Brain pericyte (primary cell): Measurements from ENCODE around the gene AMMECR1.
"Not testable (repeated sequence)": the region's sequence is repeated elsewhere in the genome, so short reads cannot be mapped to it uniquely, and the experiment has no call there.

Experiments used
- DNase-seq: peaks from one replicate; pipeline ENCODE4 v3.0.0-alpha.2; 2012; ENCODE audit warnings: low read depth, low spot score

AMMECR1 gene

DNA sequence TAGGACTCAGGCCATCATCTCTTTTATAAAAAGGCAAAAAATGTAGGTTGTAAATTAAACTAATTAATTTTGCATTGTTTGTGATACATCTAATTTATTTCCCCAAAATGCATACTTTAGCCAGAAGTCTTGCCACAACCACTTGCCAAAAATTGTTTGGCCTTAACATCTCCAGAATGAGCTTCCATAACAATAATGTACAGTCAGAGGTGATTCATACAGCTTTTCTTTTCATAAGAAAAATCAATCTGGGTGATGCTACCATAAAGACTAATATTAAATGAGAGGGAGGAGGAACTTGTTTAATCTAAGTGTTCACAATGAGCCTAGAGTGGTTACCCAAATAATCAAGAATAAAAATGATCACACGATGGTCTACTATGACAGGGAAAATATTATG is 59.3 kb downstream of the AMMECR1 start:
- DNase-seq = no peak

DNA sequence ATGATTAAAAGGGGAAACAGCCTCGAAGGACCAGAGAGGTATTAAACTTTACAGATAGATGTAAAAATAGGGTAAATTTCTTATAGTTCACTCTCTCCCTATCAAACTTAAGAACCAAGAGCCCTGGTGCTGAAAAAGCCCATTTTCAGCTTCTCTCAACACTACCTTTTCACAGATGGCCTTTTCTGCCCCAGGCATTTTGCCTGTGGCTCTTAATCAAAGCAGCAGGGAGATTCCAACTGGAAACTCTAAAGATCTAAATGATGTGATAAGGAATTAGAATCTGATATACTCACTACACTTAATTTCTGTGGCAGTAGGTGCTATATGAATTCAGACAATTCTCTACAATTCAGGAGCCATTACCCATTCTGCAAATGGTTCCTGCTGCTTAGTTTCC is 60.0 kb downstream of the AMMECR1 start:
- DNase-seq = no peak

DNA sequence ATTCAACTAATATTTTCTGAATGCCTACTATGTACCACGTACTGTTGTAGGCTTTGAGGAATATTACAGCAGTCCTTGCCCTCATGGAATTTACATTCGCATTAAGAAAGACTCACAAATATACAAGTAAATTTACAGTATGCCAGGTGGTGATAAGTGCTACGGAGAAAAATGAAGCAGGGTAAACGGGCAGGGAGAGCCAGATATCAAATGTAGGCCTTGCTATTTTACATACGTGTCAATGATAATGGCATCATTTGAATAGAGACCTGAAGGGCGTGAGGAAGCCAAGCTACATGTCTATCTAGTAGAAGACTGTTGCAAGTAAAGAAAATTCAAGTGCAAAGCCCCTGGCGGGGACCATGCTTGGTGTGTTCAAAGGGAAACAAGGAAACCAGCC is 65.2 kb downstream of the AMMECR1 start:
- DNase-seq = no peak

DNA sequence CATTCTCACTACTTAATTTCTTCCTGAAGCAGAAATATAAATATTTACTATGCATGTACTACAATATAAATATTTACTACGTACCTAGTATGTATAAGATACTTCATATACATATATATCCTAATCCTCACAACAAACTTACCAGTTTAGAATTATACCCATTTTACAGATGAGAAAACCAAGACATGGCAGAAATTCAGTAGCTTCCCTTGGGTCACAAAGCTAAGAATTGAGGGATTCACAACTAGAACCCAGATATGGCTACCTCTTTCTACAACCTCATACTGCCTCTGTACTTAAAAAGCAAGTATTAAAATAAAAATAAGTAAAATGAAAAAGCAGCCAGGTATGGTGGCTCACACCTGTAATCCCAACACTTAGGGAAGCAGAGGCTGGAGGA is 65.9 kb downstream of the AMMECR1 start:
- no peak for DNase-seq

DNA sequence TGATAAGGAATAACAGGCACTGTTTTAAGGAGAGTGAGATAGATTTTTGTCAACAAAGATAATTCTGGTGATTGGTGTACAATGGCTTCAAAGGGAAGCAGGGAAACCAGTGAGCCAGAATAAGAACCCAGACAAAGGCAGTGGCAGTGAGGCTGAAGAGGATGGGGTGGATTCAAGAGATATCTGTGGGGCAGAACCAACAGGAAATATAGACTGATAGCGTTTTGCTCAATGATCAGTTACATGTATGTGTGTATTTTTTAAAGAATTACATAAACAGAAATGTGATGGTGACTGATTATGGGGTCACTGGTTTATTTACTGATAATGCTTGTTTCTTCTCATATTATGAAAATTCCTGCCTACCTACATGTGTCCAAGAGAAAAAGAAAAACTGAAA is 66.4 kb downstream of the AMMECR1 start:
- no peak for DNase-seq

DNA sequence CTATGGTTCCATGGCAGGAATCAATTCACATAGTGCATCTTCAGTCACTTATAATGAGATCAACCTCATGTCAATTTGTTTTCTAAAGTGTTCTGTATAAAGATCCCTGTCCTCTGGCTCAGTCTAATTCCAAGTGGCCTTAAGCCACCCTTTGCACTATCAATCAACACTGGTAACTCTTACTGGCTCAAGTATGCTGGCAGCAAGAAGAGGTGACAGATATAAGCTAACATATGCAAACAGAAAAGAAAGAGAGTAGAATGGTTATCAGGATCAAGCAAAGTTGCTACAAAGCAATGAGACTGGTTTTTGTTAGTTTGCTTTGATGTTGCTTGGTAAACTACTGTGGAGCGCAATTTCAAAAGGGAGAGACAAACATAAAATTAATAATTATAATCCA is 67.0 kb downstream of the AMMECR1 start:
- DNase-seq = no peak

DNA sequence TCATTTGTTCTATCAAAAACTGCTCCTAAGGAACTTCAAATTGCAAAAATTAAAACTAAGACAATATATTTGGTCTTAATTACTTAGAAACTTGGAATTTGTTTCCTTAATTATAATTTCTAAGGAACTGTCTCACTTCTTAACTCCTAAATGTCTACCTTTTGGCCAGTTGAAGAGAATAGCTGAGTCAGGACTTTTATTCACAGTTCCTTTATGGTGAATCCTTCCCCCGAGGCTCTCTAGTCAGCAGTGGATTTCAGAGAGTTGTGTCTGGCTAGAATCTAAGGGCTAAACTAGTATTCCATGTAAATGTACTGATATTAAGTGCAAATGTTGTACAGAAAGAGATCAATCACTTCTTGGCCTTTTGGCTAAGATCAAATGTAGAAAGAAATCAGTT is 69.3 kb downstream of the AMMECR1 start:
- DNase-seq = no peak

DNA sequence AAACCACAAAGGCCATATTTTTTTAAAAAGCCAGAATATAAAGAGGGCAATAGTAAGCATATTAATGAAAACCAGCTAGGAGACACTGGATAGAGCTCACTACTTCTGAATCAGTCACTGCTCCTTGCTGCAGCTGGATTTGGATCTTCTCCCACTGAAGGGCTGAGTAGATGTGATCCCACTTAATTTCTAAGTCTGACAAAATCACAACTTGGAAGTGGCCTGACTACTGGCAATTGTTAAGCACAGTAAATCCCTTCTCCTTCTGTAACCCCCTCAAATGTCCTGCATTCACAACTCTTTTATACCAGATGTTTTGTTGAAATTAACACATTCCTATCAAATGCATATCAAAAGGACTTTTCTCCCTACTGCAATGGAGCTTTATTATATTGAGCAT is 72.9 kb downstream of the AMMECR1 start:
- DNase-seq = no peak

DNA sequence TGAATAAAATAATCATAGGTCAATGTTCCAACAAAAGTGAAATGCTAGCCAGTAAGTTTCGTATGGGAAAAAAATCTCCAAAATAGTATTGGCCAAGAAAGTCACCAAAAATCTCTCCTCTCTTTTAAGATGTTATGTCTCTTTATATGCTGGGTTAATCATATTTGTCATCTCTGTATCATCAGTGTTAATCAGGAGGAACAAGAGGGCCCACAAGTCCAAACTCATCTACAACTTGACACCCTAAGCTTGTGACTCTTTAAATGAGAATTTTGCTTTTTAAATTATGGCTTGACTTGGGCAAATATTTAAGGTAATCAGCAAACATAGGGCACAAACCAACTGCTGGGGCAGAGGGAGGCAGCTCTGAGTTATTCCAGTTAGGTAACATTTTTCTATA is 75.5 kb downstream of the AMMECR1 start:
- no peak for DNase-seq

DNA sequence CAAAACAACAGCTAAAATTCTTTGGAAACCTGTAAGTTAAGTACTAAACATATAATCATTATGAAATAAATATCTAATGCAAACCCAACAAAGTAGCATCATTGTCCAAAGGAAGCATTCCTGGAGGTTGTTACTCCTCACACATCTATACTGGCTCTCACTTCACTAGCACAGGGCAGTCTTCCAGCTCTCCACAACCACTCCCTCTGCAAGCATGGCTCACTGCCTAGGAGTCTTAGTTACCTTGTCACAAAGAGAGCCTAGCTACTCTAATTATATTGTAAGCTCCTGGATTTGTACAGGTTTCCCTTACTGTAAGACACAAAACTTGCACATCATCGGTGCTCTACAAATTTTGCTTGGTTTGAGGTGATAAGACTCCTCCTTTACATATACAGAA is 76.1 kb downstream of the AMMECR1 start:
- no peak for DNase-seq

DNA sequence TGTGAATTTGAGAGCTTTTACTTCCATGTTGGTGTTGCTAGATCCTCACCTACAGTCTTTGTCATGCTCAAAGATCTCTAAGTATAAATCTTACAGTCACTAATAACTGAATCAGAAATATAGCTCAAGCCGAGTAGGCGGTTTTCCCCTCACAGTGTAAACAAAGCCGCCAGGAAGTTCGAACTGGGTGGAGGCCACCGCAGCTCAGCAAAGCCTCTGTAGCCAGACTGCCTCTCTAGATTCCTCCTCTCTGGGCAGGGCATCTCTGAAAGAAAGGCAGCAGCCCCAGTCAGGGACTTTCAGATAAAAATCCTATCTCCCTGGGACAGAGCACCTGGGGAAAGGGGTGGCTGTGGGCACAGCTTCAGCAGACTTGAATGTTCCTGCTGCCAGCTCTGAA is 79.6 kb downstream of the AMMECR1 start:
- DNase-seq = not testable (repeated sequence)

DNA sequence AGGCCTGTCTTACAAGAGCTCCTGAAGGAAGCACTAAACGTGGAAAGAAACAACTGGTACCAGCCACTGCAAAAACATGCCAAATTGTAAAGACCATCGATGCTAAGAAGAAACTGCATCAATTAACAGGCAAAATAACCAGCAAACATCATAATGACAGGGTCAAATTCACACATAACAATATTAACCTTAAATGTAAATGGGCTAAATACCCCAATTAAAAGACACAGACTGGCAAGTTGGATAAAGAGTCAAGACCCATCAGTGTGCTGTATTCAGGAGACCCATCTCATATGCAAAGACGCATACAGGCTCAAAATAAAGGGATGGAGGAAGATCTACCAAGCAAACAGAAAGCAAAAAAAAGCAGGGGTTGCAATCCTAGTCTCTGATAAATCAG is 86.4 kb downstream of the AMMECR1 start:
- not testable (repeated sequence) for DNase-seq

DNA sequence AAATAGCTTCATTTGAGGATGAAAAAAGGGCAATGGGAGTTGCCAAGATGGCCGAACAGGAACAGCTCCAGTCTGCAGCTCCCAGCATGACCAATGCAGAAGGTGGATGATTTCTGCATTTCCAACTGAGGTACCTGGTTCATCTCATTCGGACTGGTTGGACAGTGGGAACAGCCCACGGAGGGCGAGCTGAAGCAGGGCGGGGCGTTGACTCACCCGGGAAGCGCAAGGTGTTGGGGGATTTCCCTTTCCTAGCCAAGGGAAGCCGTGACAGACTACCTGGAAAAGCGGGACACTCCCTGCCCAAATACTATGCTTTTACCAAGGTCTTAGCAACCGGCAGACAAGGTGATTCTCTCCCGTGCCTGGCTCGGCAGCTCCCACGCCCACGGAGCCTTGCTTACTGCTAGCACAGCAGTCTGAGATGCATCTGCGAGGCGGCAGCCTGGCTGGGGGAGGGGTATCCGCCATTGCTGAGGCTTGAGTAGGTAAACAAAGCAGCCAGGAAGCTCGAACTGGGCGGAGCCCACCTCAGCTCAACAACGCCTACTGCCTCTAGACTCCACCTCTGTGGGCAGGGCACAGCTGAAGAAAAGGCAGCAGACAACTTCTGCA is 88.3 kb downstream of the AMMECR1 start:
- DNase-seq = not testable (repeated sequence)

DNA sequence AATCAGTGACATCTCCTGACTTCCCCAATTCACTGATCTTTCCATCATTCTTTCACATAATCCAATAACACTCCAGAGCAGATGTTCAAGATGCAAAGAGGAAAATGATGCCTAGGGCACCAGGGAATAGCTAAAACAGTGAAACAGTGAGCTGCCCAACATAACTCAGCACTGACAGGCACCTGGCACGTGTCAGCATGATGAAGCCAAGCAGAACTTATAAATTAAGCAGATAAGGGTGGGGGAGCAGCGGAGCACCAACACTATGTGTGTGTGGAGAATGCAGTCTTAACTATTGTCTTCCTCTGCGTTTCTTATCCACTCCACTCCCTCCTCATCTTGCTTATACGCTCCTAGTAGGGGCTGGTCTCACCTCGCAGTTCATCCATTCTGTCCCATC is 89.4 kb downstream of the AMMECR1 start:
- DNase-seq = no peak

DNA sequence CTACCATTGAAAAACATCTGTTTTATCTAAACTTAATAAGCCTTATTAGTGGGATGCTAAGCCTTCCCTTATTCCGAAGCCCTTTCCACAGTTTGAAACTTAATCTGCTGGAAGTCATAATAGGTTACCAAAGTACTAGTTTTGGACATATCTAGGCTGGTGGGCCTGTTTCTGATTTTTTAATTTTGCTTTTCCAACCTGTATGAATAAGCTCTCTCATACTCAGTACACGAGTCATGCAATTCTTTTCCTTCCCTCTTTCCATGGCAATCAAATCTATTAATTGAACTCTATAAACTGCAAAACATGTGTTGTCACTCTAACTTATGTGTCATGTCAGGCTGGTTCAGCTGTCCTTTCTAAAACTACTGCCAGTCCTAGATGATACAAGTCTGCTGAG is 91.0 kb downstream of the AMMECR1 start:
- no peak for DNase-seq

DNA sequence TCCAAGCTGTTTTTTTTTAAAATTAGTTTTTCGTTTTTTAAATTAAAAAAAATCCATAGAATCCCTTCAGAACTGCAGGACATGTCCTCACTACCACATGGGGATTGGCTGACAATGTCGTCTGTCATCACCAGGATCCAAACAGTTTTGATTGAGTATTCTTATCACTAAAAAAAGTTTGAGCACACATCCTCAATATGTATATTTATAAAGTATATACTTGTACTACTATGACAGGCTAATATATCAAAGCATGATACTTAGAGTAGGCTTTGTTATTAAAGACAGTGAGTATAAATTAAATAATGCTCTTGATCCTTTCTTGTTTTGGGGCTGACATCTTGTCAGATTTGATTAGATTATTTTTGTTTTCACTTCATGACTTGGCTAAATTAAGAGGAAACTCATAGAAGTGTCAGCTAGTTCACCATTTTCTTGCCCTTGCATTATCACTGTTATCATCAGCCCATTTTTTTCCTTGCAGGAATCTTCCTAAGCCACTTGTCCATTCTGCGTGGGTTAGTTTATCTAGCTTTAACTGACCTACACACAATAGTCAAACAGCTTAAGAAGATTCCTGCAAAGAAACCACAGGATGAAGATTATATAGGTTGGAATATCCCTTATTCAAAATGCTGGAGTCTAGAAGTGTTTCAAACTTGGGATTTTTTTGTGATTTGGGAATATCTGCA is 92.8 kb downstream of the AMMECR1 start:
- DNase-seq = no peak

DNA sequence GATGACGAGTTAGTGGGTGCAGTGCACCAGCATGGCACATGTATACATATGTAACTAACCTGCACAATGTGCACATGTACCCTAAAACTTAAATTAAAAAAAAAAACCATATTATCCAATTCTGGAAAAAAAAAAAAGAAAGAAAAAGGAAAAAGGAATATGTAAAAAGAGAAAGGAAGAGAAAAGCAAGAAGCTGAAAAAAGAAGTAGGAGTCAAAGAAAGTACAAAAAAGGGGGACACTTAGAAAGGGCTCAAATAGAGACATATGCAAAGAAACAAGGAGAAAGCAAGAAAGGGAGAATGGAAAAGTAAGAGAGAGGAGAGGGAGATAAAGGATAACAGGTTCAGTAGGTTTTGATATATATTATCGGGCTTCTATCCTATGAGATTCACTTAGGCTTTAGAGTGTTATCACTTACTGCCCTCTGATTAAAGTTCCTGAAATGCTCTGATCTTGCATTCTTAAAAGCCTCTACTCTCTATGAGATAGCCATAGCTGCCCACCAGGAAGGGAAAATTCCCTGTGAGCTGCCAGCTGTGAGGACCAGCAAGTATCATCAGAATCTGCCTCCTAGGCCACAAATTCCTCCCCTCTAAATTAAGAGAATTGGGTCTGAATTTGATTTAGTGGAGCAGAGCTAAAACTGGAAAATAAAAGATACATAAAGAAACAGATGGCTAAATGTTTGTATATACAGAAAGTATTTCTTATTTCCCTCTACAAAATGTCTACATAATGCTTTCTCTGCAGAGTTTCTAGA is 95.2 kb downstream of the AMMECR1 start:
- DNase-seq = no peak

DNA sequence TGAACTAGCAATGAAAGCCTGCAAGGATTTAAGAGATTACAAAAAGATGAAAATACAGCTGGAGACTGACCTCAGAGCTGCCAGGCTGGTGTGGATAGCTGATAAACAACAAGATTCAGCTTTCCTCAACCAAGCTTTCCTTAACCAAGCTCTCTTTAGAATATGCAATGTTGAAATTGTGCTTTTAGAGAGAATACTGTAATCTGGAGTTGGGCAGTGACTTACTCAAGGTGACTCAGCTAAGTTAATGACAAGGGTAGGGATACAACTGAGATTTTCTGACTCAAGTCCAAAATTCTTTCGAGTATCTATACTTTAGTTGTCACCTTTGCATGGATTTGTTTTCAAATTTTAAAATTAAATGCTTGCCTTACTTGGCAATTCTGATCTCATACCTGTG is 98.0 kb downstream of the AMMECR1 start:
- DNase-seq = no peak

DNA sequence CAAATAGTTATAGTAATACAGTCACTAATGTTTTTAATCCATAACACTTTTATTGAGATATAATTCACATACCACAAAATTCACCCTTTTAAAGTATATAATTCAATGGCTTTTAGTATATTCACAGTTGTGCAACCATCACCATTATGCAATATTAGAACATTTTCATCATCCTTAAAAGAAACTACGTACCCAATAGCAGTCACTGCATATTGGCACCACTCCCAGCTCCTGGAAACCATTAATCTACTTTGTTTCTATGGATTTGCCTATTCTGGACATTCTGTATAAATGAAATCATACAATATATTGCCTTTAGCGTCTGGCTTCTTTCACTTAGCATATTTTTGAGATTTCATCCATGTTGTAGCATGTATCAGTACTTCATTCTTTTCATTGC is 99.3 kb downstream of the AMMECR1 start:
- DNase-seq = no peak

DNA sequence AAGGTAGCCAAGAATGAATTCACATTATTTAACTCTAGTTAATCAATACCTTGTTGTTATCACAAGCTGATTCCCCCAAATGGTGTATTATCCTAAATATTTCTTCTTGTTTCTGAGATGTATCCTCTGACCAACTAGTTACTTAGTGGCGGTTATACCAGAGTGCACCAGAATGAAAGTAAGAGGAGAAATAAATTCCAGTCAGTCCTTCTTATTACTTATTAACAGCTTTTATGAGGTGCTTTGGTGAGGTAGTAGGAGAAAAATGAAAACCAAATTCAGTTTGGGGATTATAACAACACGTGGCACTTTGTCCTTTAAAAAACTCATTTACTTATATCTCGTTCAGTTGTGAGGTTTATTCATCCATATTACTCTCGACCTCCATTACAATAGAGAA is 101.9 kb downstream of the AMMECR1 start:
- no peak for DNase-seq

DNA sequence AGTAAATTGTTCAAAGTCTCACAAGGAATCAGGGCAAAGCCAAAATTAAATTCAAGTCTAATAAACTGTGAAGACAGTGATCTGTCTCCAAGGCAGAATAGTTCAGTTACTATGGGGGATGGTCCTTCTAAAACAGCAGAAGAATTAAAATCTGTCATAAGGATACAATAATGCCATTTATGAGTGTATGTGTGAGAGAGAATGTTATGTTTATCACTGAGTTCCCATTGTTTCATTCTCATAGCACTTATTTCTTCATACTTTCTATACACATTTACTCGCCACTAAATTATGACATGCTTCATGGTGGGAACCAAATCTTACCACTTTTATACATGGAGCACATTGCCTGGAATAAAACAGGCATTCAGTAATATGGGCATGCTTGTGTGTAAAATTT is 102.5 kb downstream of the AMMECR1 start:
- no peak for DNase-seq

DNA sequence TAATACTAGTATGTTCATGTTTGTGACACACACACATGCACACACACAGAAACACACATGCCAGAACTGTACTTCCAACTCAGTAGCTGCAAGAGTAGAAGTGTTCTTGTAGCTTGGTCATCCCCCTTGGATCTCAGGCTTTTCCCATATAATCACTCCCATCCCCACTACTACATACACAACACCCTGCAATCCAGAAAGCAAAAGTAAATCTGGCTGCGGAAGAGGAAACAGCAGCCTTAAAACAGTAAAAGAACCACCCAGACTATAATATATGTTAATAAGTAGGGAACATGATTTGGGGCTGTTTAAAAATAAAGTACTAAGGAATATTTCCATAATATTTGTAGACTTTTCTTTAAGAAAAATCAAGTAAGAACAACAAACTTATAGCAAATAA is 103.2 kb downstream of the AMMECR1 start:
- no peak for DNase-seq

DNA sequence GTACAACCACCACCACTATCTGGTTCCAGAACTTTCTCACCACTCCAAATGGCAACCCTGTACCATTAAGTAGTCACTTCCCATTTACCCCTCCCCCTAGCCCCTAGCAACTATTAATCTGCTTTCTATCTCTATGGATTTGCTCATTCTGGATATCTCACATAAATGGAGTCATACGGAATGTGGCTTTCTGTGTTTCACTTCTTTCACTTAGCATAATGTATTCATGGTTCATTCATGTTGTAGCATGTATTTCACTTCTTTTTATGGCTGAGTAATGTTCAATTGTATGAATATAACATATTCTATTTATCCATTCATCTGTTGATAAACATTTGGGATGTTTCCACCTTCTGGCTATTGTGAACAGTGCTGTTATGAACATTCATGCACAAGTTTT is 104.7 kb downstream of the AMMECR1 start:
- DNase-seq = no peak
